KOPT-K1 (cell line): ENCODE results near the gene SOX15.
A peak's percentile ranks its signal among the peaks of the same experiment; 100 is the strongest.

Experiments used
- H3K27ac ChIP-seq: fragments of 200-600 bp; sonication (generic); 2 replicates; pipeline ENCODE4 v1.5.1; 2016; ENCODE audit warnings: antibody characterized with exemption, mild to moderate bottlenecking, low read depth, low read length; ENCODE audit not compliant: poor library complexity, severe bottlenecking
- H3K36me3 ChIP-seq: fragments of 200-600 bp; sonication (generic); 2 replicates; pipeline ENCODE4 v1.5.1; 2017; ENCODE audit warnings: antibody characterized with exemption, mild to moderate bottlenecking, low read length, moderate library complexity; ENCODE audit not compliant: insufficient read depth
- H3K9me3 ChIP-seq: fragments of 200-600 bp; sonication (generic); 2 replicates; pipeline ENCODE4 v1.5.1; 2017; ENCODE audit warnings: antibody characterized with exemption, low read length, mild to moderate bottlenecking; ENCODE audit not compliant: insufficient read depth, poor library complexity, severe bottlenecking

Gene SOX15

DNA sequence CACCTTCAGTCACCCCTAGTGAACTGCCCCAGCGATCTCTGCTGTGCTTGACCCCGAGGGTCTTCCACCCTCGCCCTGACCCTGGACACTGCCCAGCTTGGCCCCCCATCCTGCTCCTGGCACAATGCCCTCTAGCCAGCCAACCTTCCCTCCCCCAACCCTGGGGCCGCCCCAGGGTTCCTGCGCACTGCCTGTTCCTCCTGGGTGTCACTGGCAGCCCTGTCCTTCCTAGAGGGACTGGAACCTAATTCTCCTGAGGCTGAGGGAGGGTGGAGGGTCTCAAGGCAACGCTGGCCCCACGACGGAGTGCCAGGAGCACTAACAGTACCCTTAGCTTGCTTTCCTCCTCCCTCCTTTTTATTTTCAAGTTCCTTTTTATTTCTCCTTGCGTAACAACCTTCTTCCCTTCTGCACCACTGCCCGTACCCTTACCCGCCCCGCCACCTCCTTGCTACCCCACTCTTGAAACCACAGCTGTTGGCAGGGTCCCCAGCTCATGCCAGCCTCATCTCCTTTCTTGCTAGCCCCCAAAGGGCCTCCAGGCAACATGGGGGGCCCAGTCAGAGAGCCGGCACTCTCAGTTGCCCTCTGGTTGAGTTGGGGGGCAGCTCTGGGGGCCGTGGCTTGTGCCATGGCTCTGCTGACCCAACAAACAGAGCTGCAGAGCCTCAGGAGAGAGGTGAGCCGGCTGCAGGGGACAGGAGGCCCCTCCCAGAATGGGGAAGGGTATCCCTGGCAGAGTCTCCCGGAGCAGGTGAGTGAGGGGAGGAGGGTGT is 31.2 kb downstream of the SOX15 start, which contains the start of gene TNFSF13:
Gene TNFSF13 (plus strand): TSS at position 207 of the 776 bp plus-strand sequence. CDS start 290 bp downstream, at position 497.
- no peak within 1 kb of the TSS for H3K27ac ChIP-seq
- no peaks in the 10 kb centered on the region for H3K9me3 ChIP-seq
- H3K36me3 ChIP-seq = peaks cover 10% of the 10 kb centered on the region

DNA sequence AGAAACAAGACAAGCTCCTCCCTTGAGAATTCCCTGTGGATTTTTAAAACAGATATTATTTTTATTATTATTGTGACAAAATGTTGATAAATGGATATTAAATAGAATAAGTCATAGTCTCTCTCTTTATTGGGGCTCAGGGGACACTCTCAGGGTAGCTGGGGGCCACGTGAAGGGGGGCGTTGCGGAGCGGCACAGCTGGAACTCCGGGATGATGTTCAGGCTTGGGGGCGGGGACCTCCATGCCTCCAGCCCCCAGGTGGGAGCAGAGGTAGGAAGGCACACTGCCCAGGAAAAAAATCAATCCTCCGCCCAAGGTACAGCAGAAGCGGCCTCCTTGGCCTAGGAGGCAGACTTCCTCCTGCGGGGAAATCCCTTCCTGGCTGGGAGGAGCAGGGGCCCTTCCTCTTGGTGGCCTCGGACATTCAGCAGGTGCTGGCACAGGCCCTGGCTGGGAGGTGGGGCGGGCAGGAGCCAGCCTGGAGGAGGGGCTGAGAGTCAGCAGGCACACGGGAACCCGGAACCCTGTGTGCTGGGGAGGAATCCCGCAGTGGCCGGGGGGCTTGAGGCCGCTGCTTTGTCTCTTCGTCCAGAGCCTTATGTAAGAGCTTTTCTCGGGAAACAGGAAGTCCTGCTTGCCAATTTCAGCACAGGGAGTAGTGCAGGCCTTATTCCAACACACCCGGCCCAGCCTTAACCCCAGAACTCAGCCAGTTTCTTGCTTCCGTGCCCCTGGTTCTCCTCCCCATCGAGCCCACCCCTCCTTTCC is 31.9 kb downstream of the SOX15 start:
- H3K9me3 ChIP-seq = no peaks in the 10 kb centered on the region
- H3K27ac ChIP-seq = no peak overlapping the region

GRCh38 chr17:7557147-7557764 is 32.6 kb downstream of the SOX15 start:
- no peak overlapping the region for H3K27ac ChIP-seq
- H3K9me3 ChIP-seq = no peaks in the 10 kb centered on the region
- H3K36me3 ChIP-seq = no peaks in the 10 kb centered on the region

More for the DNA sequence above, 31.9 kb downstream of the SOX15 start:
- peaks cover 2% of the 10 kb centered on the region; the same call in 1 of the 2 replicates for H3K36me3 ChIP-seq

DNA sequence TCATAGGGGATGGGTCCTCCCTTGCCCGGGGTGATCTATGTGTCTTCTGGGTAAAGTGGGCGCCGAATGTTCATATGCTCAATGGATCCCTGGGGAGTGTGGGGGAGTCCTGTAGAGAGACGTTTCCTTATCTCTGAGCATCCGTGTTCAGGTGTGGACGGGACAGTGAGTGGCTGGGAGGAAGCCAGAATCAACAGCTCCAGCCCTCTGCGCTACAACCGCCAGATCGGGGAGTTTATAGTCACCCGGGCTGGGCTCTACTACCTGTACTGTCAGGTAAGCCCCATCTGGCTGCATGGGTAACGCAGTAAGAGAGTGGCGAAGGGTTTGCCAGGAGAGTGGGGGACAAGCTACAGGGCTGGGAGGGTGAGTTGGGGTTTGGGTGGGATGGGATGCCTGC is 33.3 kb downstream of the SOX15 start:
- Histone ChIP-seq H3K36me3 (no peaks in the 10 kb centered on the region), H3K27ac (no peak overlapping the region), H3K9me3 (no peaks in the 10 kb centered on the region)

GRCh38 chr17:7555320-7555948 is 34.5 kb downstream of the SOX15 start:
- no peaks in the 10 kb centered on the region for H3K36me3 ChIP-seq
- H3K9me3 ChIP-seq = no peaks in the 10 kb centered on the region
- no peak overlapping the region for H3K27ac ChIP-seq

- Histone ChIP-seq H3K27ac (peak overlapping the region; percentile 67), H3K36me3 (no peaks in the 10 kb centered on the region), H3K9me3 (no peaks in the 10 kb centered on the region)
Observed at GRCh38 chr17:7553356-7553755, 36.5 kb downstream of the SOX15 start.

DNA sequence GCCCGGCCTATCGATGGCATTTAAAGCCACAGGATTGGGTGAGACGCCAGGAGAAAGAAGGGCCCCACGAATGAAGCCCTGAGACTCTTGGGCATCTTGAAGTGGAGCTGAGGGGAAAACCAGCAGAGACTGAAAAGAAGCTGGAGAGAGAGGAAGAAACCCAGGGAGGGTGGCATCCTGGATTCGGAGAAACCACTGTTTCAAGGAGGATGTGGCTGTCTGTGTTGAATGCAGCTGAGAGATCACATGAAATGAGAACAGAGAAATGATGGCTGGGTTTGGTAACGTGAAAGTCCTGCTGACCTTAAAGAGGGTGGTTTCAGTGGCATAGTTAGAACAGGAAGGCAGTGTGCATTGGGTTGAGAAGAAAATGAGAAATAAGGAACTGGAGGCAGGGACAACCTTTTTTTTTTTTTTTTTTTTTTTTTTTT is 37.3 kb downstream of the SOX15 start:
- no peaks in the 10 kb centered on the region for H3K9me3 ChIP-seq
- no peaks in the 10 kb centered on the region for H3K36me3 ChIP-seq
- peak overlapping the region; percentile 67 for H3K27ac ChIP-seq

DNA sequence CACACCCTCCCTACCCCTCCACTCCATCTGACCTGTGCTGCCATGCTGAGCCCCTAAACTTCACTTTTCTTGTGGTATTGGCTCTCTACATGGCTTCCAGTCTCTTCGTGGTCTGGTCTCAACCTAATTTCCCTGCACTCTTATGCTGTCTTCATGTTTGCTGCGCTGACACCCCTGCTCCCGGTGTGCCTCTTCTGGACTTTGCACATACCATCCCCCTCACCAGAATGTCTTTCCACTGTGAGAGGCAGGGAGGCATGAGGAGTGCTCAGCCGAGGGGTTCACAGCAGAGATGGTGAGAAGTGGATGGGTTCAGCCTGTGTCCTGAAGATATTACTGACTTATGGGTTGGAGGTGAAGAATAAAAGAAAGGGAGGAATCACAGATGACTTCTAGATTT is 38.5 kb downstream of the SOX15 start:
- Histone ChIP-seq H3K36me3 (no peaks in the 10 kb centered on the region), H3K9me3 (no peaks in the 10 kb centered on the region), H3K27ac (peak overlapping the region; percentile 67)

DNA sequence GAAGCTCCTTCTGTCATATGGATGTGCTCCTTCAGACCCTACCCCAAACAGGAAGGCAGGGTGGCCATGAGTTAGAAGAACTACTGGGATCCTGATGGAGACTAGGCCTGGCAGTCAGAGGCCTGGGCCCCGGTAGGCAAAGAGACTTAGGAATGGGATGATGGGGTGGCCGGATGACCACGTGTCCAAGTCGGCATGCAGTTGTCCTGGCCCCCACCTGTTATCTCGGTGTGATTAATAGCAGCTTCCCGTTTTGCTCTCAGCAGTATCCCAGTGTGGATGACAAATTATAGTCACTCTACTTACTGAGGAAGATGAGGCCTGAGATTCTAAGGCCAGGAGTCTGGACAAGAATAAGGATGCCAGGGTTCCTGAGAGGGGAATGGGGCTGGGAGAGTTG is 39.5 kb downstream of the SOX15 start:
- H3K27ac ChIP-seq = peak overlapping the region; percentile 67
- no peaks in the 10 kb centered on the region for H3K9me3 ChIP-seq
- H3K36me3 ChIP-seq = no peaks in the 10 kb centered on the region

GRCh38 chr17:7549401-7550055 is 40.4 kb downstream of the SOX15 start:
- H3K9me3 ChIP-seq = no peaks in the 10 kb centered on the region
- H3K27ac ChIP-seq = no peak overlapping the region
- no peaks in the 10 kb centered on the region for H3K36me3 ChIP-seq

GRCh38 chr17:7548585-7549400 is 41.1 kb downstream of the SOX15 start, which contains the start of gene TNFSF12:
TSS of gene TNFSF12 (plus strand) at chr17:7549058. CDS start at chr17:7549154, 96 bp downstream.
- no peaks in the 10 kb centered on the region for H3K9me3 ChIP-seq
- H3K27ac ChIP-seq = peak within 1 kb of the TSS; percentile 7
- no peaks in the 10 kb centered on the region for H3K36me3 ChIP-seq

DNA sequence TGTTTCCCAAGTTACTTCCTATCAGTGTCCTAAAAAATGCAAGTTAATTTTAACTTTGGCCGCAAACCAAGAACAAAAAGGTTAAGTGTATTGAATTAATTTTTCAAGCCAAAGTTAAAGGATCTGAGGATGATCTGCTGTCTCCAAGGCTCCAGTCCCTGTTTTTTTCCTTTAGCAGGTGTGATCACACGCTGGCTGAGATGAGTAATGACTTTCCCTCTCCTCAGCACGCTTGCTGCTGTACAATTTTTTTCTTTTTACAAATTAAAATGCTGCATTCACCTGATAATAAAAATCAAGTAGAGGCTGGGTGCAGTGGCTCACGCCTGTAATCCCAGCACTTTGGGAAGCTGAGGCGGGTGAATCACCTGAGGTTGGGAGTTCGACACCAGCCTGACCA is 45.0 kb downstream of the SOX15 start:
- Histone ChIP-seq H3K36me3 (no peaks in the 10 kb centered on the region), H3K9me3 (no peaks in the 10 kb centered on the region), H3K27ac (no peak overlapping the region)

DNA sequence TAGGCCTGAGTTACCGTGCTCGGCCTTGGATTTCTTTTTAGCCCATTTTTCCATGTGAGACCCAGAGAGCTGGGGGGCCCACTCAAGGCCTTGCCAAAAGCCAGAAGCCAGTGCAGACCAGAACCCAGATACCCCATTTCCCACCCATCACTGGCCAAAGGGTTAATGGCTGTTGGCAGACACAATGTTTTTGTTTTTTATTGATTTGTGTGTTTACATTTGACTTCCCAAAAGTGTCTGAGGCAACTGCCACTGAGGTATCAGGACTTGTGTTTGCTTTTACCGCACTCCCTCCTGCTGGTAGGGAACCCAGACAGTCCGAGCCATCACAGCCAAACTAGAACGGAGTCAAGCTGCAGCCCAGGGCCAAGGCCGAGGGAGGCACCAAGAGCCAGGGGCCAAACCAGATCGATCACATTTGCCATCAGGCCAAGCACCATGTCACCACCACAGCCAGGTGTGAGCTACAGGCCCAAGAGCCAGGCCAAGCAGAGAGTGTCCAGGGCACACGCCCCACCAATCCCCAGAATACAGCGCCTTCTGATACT is 48.7 kb downstream of the SOX15 start:
- no peaks in the 10 kb centered on the region for H3K36me3 ChIP-seq
- H3K9me3 ChIP-seq = peaks cover 18% of the 10 kb centered on the region
- H3K27ac ChIP-seq = no peak overlapping the region
